HG02938 (cell line): Measurements from ENCODE around the gene JHY.

Source experiments
- ATAC-seq: cut with Tn5 transposase; IDR thresholded peaks from one replicate; pipeline ENCODE4 v1.9.1; 2021; ENCODE audit warnings: mild to moderate bottlenecking, moderate library complexity; ENCODE audit not compliant: unreplicated experiment

JHY gene

GRCh38 chr11:122869622-122870021 lies 12.9 kb upstream of the JHY start:
- ATAC-seq, result no peak

- ATAC-seq, result no peak
These were observed 11.3 kb upstream of the JHY start for GRCh38 chr11:122871302-122871701.

DNA sequence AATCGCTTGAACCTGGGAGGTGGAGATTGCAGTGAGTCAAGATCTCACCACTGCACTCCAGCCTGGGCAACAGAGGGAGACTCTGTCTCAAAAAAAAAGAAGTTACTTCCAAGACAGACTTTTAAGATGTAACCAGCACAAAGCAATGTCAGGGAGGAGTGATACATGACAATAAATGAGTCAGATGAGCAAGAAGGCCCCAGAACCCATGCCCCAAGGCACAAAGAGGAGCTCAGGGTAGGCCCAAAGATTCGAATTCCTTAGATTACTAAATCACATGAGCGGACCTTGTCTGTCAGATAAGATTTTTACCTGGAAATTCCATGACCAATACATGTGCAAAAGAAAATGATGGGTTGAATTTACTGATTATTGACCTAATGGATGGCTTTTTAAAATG lies 10.5 kb upstream of the JHY start:
- ATAC-seq, result no peak

GRCh38 chr11:122874991-122875390 lies 7.6 kb upstream of the JHY start:
- no peak for ATAC-seq

- no peak for ATAC-seq
These were observed 4.8 kb upstream of the JHY start for GRCh38 chr11:122877732-122878131.

DNA sequence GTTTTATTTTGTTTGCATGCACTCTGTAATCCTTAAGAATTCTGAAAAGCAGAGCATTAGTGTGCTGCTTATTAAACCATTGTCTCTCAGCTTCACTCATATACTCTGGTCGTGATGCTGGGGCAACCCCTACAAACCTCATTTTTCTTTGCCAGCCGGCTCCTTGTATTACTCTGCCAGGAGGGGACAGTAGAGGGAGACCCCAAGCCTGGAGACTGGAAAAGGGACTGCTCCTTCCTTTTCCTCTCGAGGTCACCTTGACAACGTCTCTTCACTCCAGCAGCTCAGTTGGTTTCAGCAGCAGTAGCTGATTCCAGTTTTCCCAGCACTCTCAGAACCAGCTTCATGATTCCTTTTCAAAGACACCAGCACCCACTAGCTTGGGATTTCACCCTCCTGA lies 2.8 kb upstream of the JHY start:
- no peak for ATAC-seq

- ATAC-seq, result peak; percentile 48
These were observed 492 bp downstream of the JHY start for GRCh38 chr11:122882857-122883645.

DNA sequence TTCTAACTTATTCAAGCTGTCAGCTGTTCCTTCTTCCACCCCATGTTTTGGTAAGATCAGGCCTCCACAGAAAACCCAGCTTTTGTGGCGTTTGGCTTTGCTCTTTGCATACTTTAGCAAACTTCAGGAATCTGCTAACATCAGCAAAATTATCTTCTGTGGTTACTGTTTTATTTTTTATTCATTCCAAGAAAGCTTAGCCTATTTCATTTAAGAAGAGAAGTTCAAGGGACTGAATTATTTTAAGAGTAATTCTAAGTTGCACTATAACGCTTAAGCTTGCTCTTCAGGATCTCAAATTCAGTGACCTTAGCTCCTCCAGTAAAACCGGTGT lies 1.1 kb downstream of the JHY start:
- peak; percentile 5 for ATAC-seq

- no peak for ATAC-seq
These were observed 5.6 kb downstream of the JHY start for GRCh38 chr11:122888162-122888561.

DNA sequence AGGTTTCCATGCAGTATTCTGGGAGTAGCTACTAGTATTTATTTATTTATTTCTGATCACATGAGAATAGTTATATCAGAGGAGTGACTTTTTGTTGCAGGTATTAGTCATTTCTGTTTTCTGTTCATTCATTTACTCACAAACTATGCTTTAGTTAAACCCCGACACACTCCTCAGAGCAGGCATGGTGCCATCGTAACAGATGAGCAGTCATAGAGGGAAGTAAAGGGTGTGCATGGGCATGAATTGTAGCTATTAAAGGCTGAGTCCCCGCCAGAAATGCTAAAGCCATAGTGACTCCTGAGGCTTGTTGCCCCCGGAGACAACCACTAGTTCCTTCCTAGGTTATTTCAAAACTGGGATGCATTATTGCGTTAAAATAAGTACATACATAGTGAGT lies 10.6 kb downstream of the JHY start:
- ATAC-seq, result no peak

DNA sequence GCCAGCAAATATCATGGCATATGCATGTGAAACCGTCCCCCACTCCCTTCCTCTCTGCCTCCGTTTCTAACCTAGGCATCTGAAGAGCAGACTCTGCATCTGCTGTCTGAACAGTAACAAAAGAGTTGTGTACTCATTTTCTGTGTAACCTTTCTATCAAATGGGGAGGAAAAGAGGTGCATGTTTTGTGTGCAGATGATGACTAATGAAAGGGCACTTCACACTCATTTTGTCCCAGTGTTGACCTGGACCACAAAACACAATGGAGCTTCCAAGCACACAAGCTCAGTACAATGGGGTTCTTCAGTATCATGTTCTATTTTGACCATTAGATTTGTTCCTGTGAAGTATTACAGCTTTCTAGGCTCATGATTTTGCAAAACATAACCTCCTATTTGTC lies 13.0 kb downstream of the JHY start:
- no peak for ATAC-seq

- no peak for ATAC-seq
These were observed 15.1 kb downstream of the JHY start for GRCh38 chr11:122897606-122898210.

DNA sequence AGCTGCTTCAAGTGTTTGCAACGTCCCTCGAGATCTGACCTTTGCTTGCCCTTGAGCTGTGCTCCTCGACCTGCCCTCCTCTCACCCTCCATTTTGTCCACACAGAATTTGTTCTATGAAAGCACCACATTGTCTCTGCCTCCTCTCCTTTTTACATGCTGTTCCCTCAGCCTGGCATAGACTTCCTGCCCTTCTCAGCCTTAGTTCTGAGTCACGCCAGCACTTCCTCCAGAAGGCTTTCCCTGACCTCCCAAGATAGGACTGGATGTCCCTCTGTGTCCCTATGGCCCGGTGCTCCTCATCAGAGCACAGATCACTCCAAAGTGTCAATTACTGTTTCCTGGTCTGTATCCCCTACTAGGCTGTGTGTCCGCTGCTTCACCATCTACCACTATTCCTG lies 16.2 kb downstream of the JHY start:
- ATAC-seq, result no peak

GRCh38 chr11:122900587-122901202 lies 18.1 kb downstream of the JHY start:
- ATAC-seq, result no peak

DNA sequence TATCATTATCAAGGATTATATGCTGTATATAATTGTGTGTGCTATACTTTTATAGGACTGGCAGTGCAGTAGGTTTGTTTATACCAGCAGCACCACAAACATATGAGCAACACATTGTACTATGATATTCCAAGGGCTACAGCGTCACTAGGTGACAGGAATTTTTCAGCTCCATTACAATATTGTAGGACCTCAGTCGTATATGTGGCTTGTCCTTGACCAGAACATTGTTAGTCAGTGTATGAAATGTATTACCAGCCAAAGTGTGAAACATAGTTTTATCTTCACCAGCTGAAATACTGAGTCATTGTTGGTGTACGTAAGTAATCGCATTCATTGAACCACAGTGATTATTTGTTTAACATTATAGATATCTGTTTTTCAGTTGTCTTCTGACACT lies 20.4 kb downstream of the JHY start:
- ATAC-seq, result no peak

DNA sequence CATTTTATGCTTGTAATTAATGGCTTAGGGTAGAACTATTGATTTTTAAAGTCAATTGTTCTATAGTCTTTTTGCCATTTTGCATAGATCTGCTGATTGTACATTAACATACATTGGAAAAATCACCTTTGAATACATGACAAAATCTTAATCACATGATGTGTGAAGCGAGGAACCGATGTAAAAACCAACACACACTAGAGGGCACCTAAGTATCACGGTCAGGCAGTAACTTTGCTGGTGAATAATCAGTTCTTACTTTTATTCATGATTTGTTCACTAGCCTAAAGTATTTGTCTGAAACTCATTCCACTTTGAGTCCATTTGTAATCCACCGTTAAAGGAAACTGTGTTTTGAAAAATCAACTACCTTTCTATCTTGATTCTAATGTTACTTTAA lies 28.2 kb downstream of the JHY start:
- no peak for ATAC-seq

- no peak for ATAC-seq
These were observed 34.8 kb downstream of the JHY start for GRCh38 chr11:122917311-122917710.

DNA sequence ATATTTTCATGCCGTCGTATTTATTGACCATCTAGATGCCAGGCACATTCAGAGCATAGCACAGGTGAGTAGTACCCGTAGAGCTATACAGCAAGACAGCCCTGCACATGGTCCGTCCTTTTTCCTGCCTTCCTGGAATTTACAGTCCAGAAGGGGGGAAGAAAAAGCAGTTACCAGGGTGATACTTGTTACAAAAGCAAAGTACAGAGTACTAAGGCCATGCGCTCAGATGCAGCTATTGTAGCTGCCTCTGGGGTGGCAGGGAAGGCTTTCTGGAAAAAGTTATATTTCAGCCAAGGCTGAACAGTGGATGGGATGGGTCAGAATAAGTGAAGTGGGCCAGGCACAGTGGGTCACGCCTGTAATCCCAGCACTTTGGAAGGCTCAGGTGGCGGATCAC lies 36.2 kb downstream of the JHY start:
- no peak for ATAC-seq

GRCh38 chr11:122920579-122920978 lies 38.0 kb downstream of the JHY start:
- no peak for ATAC-seq

- no peak for ATAC-seq
These were observed 40.3 kb downstream of the JHY start for GRCh38 chr11:122922893-122923292.

- ATAC-seq, result no peak
These were observed 40.7 kb downstream of the JHY start for GRCh38 chr11:122923302-122923701.

GRCh38 chr11:122931510-122931909 lies 49.0 kb downstream of the JHY start:
- no peak for ATAC-seq
